T-cell (primary cell): ENCODE results near the gene ADAM17. TPM values are rescaled to one million over a fixed set of nuclear protein-coding genes. Genes with fewer than 3 reads are reported as not detected.
A peak's percentile ranks its signal among the peaks of the same experiment; 100 is the strongest.

Experiments
- ATAC-seq, 4 experiments: fragments of 200-7000 bp in 3 of 4; fragments of 150-1000 bp in 1 of 4; cut with Tn5 transposase; replicated peaks in 1 of 4; 1 replicate in 3 of 4; 2 replicates in 1 of 4; pipeline ENCODE4 v1.10.0; 2021; ENCODE audit warnings: moderate library complexity in 3 of 4, mild to moderate bottlenecking in 2 of 4, moderate number of reproducible peaks in 1 of 4
- CTCF ChIA-PET, 2 donors: fragments of 300-600 bp; sonication (Branson Sonifier 250); formaldehyde crosslinking; loops; one replicate each; lab custom pipeline; 2022; ENCODE audit warnings: antibody characterized with exemption in 2 of 2; lab: Charles Lee
- POLR2A ChIA-PET, 2 donors: fragments of 300-600 bp; sonication (Branson Sonifier 250); formaldehyde crosslinking; loops; one replicate each; lab custom pipeline; 2022; ENCODE audit warnings: antibody characterized with exemption in 2 of 2; lab: Charles Lee
- DNase-seq, 35 experiments: peaks; one replicate each; pipeline versions ENCODE4 v3.0.0 to v3.0.0-alpha.2; 2013 to 2023
- H3K27ac ChIP-seq: one replicate; pipeline ENCODE4 v1.5.1; 2013; ENCODE audit warnings: low read length
- H3K27me3 ChIP-seq, 2 experiments: replicated peaks in 1 of 2; 1 replicate in 1 of 2; 2 replicates in 1 of 2; pipeline versions ENCODE4 v1.6.1 to v1.7.0; 2013; ENCODE audit warnings: low read length in 1 of 2, mixed read lengths in 1 of 2; ENCODE audit not compliant: control insufficient read depth in 2 of 2, insufficient read depth in 2 of 2; ENCODE audit errors: extremely low read depth in 1 of 2
- H3K36me3 ChIP-seq, 2 donors: 1 replicate in 1 of 2; 2 replicates in 1 of 2; pipeline versions ENCODE4 v1.6.1 to v1.7.0; 2013; ENCODE audit warnings: low read length in 1 of 2; ENCODE audit not compliant: control insufficient read depth in 2 of 2, insufficient read depth in 1 of 2; ENCODE audit errors: extremely low read depth in 1 of 2
- H3K4me1 ChIP-seq, 2 experiments: 1 replicate in 1 of 2; 2 replicates in 1 of 2; pipeline versions ENCODE4 v1.6.1 to v1.7.0; 2013; ENCODE audit warnings: low read length in 2 of 2, mixed read lengths in 1 of 2; ENCODE audit not compliant: insufficient read depth in 2 of 2, control insufficient read depth in 1 of 2; ENCODE audit errors: extremely low read depth in 1 of 2
- H3K4me3 ChIP-seq, 2 donors: 1 replicate in 1 of 2; 2 replicates in 1 of 2; pipeline versions ENCODE4 v1.5.1 to v1.7.0; 2013; ENCODE audit warnings: mild to moderate bottlenecking in 2 of 2, low read length in 1 of 2, moderate library complexity in 1 of 2; ENCODE audit not compliant: control insufficient read depth in 1 of 2; ENCODE audit errors: extremely low read depth in 1 of 2
- H3K9me3 ChIP-seq: 2 replicates; pipeline ENCODE4 v1.7.0; 2013
- H3K27ac Mint-ChIP-seq, 2 donors: one replicate each; pipeline ENCODE4 v1.8.0; 2020 to 2021; ENCODE audit warnings: mild to moderate bottlenecking in 2 of 2, mixed read lengths in 2 of 2
- H3K27me3 Mint-ChIP-seq, 2 donors: one replicate each; pipeline ENCODE4 v1.8.0; 2021 to 2022; ENCODE audit warnings: mixed read lengths in 2 of 2
- H3K36me3 Mint-ChIP-seq: one replicate; pipeline ENCODE4 v1.8.0; 2021; ENCODE audit warnings: mixed read lengths
- H3K4me1 Mint-ChIP-seq, 3 donors: one replicate each; pipeline ENCODE4 v1.8.0; 2020 to 2022; ENCODE audit warnings: mixed read lengths in 3 of 3, mild to moderate bottlenecking in 1 of 3
- H3K4me3 Mint-ChIP-seq, 3 donors: one replicate each; pipeline ENCODE4 v1.8.0; 2020 to 2022; ENCODE audit warnings: mild to moderate bottlenecking in 3 of 3, mixed read lengths in 3 of 3, moderate library complexity in 3 of 3
- H3K9me3 Mint-ChIP-seq, 3 donors: one replicate each; pipeline ENCODE4 v1.8.0; 2020 to 2022; ENCODE audit warnings: mixed read lengths in 3 of 3
- WGBS: methylation state at CpG from one replicate; pipeline ENCODE4 v1.1.5; 2013; ENCODE audit warnings: missing lambda C conversion rate; ENCODE audit not compliant: insufficient coverage; 5-methylcytosine and 5-hydroxymethylcytosine counted together
- total RNA-seq, 35 experiments: library from RNA in 6 of 35; stranded (reverse) in 6 of 35; fragments of 120-200 nt in 1 of 35; gene quantifications; one replicate each; pipeline versions ENCODE4 v1.2.1 to v1.2.4 and lab custom pipeline; 2013 to 2026

The ADAM17 gene
- total RNA-seq, 5 donors from 2014 or later (not counting 1 experiment from before 2014, with no cell fraction given), result 26.5 to 34.5 (median 29.5) TPM

- WGBS, result 20% methylated on average over 1 of the region's 1 CpG
- H3K4me1 Mint-ChIP-seq, result no peaks in the 10 kb centered on the region
- Histone ChIP-seq H3K9me3 (no peaks in the 10 kb centered on the region), H3K27ac (no peak overlapping the region), H3K36me3 (peaks cover 5 to 48% of the 10 kb centered on the region in 2 donors), H3K4me3 (no peak overlapping the region), H3K27me3 (no peaks in the 10 kb centered on the region), H3K4me1 (no peaks in the 10 kb centered on the region)
- POLR2A ChIA-PET, result no interaction called here
- DNase-seq, result no peak
- peaks cover 49% of the 10 kb centered on the region for H3K36me3 Mint-ChIP-seq
- ATAC-seq, result no peak
- no peak overlapping the region for H3K27ac Mint-ChIP-seq
- H3K9me3 Mint-ChIP-seq, result no peaks in the 10 kb centered on the region
- no peak overlapping the region for H3K4me3 Mint-ChIP-seq
- CTCF ChIA-PET, result no interaction called here
- no peaks in the 10 kb centered on the region for H3K27me3 Mint-ChIP-seq
Measured at GRCh38 chr2:9508931-9509330, 46.7 kb downstream of the ADAM17 start.

GRCh38 chr2:9498210-9498609 lies 57.4 kb downstream of the ADAM17 start:
- no peaks in the 10 kb centered on the region for H3K27me3 Mint-ChIP-seq
- H3K36me3 Mint-ChIP-seq, result peaks cover 60% of the 10 kb centered on the region
- POLR2A ChIA-PET, result no interaction called here

GRCh38 chr2:9497017-9497416 lies 58.6 kb downstream of the ADAM17 start:
- CTCF ChIA-PET, result no interaction called here
- Mint-ChIP-seq H3K27me3 (no peaks in the 10 kb centered on the region), H3K27ac (peak overlapping the region; percentile 28 to 49), H3K4me1 (peaks cover 3 to 8% (median 4%) of the 10 kb centered on the region in 3 donors), H3K4me3 (no peak overlapping the region), H3K36me3 (peaks cover 61% of the 10 kb centered on the region), H3K9me3 (no peaks in the 10 kb centered on the region)
- Histone ChIP-seq H3K4me1 (no peaks in the 10 kb centered on the region), H3K9me3 (no peaks in the 10 kb centered on the region), H3K4me3 (no peak overlapping the region), H3K27me3 (no peaks in the 10 kb centered on the region), H3K27ac (no peak overlapping the region), H3K36me3 (peaks cover 13 to 71% of the 10 kb centered on the region in 2 donors)
- POLR2A ChIA-PET, result no interaction called here
- ATAC-seq (peak in 1 of 4 experiments; percentile 27), DNase-seq (no peak)
- 92% methylated on average over 4 of the region's 4 CpGs for WGBS

More at GRCh38 chr2:9498210-9498609, 57.4 kb downstream of the ADAM17 start:
- ATAC-seq (no peak), DNase-seq (no peak)
- H3K27ac ChIP-seq, result no peak overlapping the region
- no peak overlapping the region for H3K4me3 Mint-ChIP-seq
- peaks cover 16 to 64% of the 10 kb centered on the region in 2 donors for H3K36me3 ChIP-seq
- H3K4me1 Mint-ChIP-seq, result peaks cover 4 to 8% (median 7%) of the 10 kb centered on the region in 3 donors
- no peaks in the 10 kb centered on the region for H3K4me1 ChIP-seq
- peak overlapping the region in 1 of 2 donors; percentile 3 for H3K27ac Mint-ChIP-seq
- no peaks in the 10 kb centered on the region for H3K27me3 ChIP-seq
- no peak overlapping the region for H3K4me3 ChIP-seq
- no peaks in the 10 kb centered on the region for H3K9me3 Mint-ChIP-seq
- 100% methylated on average over 1 of the region's 1 CpG for WGBS
- CTCF ChIA-PET, result no interaction called here
- H3K9me3 ChIP-seq, result no peaks in the 10 kb centered on the region

GRCh38 chr2:9494081-9494480 lies 61.5 kb downstream of the ADAM17 start:
- H3K27ac ChIP-seq, result no peak overlapping the region
- ChIA-PET CTCF (interaction anchor here in 1 of 2 donors (0.8 kb wide), 1 partner anchor 15 kb away, joined by 3 read pairs; no protein-coding TSS in a partner anchor), POLR2A (no interaction called here)
- H3K36me3 ChIP-seq, result peaks cover 11 to 86% of the 10 kb centered on the region in 2 donors
- H3K4me3 ChIP-seq, result no peak overlapping the region
- no peaks in the 10 kb centered on the region for H3K4me1 ChIP-seq
- H3K27me3 Mint-ChIP-seq, result no peaks in the 10 kb centered on the region
- WGBS, result no CpG with 5 or more reads among the region's 1 CpG
- no peak for ATAC-seq
- no peaks in the 10 kb centered on the region for H3K27me3 ChIP-seq
- H3K27ac Mint-ChIP-seq, result peak overlapping the region; percentile 44 to 53
- no peak for DNase-seq
- H3K4me1 Mint-ChIP-seq, result peaks cover 0 to 8% (median 3%) of the 10 kb centered on the region in 3 donors
- peaks cover 54% of the 10 kb centered on the region for H3K36me3 Mint-ChIP-seq
- H3K9me3 ChIP-seq, result no peaks in the 10 kb centered on the region
- no peaks in the 10 kb centered on the region for H3K9me3 Mint-ChIP-seq
- no peak overlapping the region for H3K4me3 Mint-ChIP-seq

- Mint-ChIP-seq H3K36me3 (peaks cover 53% of the 10 kb centered on the region), H3K4me3 (no peak overlapping the region), H3K27me3 (no peaks in the 10 kb centered on the region), H3K27ac (peak overlapping the region; percentile 23 to 40), H3K9me3 (no peaks in the 10 kb centered on the region), H3K4me1 (peaks cover 0 to 8% (median 6%) of the 10 kb centered on the region in 3 donors)
- DNase-seq, result no peak
- ChIA-PET POLR2A (no interaction called here), CTCF (interaction anchor here in 1 of 2 donors (0.8 kb wide), 1 partner anchor 14 kb away, joined by 3 read pairs; no protein-coding TSS in a partner anchor)
- H3K27ac ChIP-seq, result no peak overlapping the region
- H3K9me3 ChIP-seq, result no peaks in the 10 kb centered on the region
- no peaks in the 10 kb centered on the region for H3K27me3 ChIP-seq
- 100% methylated on average over 1 of the region's 3 CpGs for WGBS
- ATAC-seq, result no peak
- H3K36me3 ChIP-seq, result peaks cover 11 to 85% of the 10 kb centered on the region in 2 donors
- H3K4me1 ChIP-seq, result no peaks in the 10 kb centered on the region
- no peak overlapping the region for H3K4me3 ChIP-seq
Measured at GRCh38 chr2:9493478-9493877, 62.2 kb downstream of the ADAM17 start.

GRCh38 chr2:9492927-9493326 lies 62.7 kb downstream of the ADAM17 start:
- ChIA-PET POLR2A (no interaction called here), CTCF (no interaction called here)
- Histone ChIP-seq H3K9me3 (no peaks in the 10 kb centered on the region), H3K36me3 (peaks cover 10 to 90% of the 10 kb centered on the region in 2 donors), H3K4me3 (no peak overlapping the region), H3K27me3 (no peaks in the 10 kb centered on the region), H3K4me1 (no peaks in the 10 kb centered on the region), H3K27ac (no peak overlapping the region)
- Mint-ChIP-seq H3K4me1 (peaks cover 0 to 8% (median 6%) of the 10 kb centered on the region in 3 donors), H3K4me3 (no peak overlapping the region), H3K36me3 (peaks cover 49% of the 10 kb centered on the region), H3K9me3 (no peaks in the 10 kb centered on the region), H3K27ac (peak overlapping the region; percentile 23 to 40), H3K27me3 (no peaks in the 10 kb centered on the region)
- WGBS, result 100% methylated on average over 1 of the region's 2 CpGs
- ATAC-seq, result no peak
- DNase-seq, result no peak
